ENCODE measurements around the gene IRF5.

The IRF5 gene

GRCh38 chr7:128921866-128922440 lies 15.8 kb upstream of the IRF5 start:
- no peak for DNase-seq

- no peak for DNase-seq
Measured at GRCh38 chr7:128922496-128923410, 15.0 kb upstream of the IRF5 start.

- no peak for DNase-seq
Measured at GRCh38 chr7:128923411-128923800, 14.3 kb upstream of the IRF5 start.

- DNase-seq = no peak
Measured at GRCh38 chr7:128924707-128925588, 12.8 kb upstream of the IRF5 start.

- no peak for DNase-seq
Measured at GRCh38 chr7:128928159-128928813, 9.4 kb upstream of the IRF5 start.

GRCh38 chr7:128928882-128929788 lies 8.6 kb upstream of the IRF5 start:
- DNase-seq = no peak

GRCh38 chr7:128931190-128931798 lies 6.4 kb upstream of the IRF5 start:
- no peak for DNase-seq

DNA sequence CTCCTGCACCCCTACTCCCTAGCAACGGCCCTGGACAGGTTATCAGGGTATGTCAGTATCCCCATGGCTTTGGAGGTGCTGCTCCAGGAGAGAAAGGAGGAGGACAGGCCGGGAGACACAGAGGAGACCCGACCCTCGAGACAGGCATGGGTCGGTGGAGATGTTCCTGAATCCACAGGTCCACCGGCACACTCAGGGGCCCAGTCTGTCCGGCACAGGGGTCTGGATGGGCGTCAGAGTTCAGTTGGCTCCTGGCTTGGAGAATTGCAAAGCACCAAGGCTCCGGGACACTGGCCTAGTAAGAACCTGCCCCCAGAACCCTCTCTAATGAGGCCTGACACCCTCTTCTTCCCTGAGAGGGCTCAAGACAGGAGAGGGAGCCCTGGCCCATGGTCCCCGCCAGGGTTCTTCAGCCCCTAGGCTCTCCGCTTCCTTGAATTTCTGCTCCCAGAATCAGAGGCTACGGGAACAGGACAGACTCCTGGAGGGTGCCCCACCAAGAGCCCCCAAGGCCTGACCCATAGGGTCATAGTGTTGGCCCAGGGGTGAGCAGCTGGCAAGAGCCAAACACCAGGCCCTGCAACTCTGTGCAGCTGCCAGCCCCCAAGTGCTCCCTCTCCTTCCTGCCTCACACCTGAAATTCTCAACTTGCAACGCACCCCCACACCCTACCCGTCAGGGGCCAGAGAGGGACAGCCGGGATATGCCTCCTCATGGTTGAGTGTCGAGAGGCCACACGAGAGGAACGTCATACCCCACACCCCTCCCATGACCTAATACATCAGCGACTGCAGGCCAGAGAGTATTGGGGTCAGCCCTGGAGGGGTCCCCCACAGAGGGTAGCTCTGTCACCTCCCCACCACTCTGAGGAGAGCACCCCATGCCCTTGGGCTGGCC lies 5.5 kb upstream of the IRF5 start:
- DNase-seq = no peak

- DNase-seq = no peak
Measured at GRCh38 chr7:128932862-128933179, 4.9 kb upstream of the IRF5 start.

DNA sequence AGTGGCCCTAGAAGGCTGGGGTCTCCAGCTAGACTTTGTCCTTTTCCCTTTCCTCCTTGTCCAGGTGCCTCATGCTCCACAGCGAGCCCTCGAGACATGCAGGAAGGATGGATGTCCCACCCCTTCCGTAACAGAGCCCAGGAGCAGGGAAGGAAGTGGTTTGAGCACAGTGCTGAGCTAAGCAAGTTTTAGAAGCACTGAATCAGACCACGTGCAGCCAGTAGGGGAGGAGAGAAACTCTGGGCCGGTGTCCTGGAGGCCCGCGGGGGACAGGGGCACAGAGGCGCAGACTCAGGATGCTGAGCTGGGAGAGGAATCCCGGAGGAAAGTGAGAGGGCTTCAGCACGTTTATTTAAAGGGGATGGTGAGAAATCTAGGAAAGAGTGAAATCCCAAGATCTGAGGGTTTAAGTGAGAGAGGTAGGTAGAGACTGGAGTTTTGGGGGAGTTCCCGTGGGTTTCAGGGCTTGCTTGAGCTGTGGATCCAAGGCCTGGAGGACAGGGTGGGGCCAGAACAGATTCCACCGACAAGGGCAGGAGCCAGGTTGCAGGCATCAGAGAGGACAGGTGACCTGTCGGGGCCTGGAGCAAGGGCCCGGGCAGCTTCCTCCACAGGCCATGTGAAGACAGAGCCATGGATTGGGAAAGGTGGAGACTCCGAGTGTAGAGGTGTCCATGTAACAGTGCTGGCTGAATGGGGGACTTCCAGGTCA lies 4.4 kb upstream of the IRF5 start:
- DNase-seq = no peak

GRCh38 chr7:128934361-128935341 lies 3.1 kb upstream of the IRF5 start:
- no peak for DNase-seq

GRCh38 chr7:128935342-128935730 lies 2.4 kb upstream of the IRF5 start:
- no peak for DNase-seq

DNA sequence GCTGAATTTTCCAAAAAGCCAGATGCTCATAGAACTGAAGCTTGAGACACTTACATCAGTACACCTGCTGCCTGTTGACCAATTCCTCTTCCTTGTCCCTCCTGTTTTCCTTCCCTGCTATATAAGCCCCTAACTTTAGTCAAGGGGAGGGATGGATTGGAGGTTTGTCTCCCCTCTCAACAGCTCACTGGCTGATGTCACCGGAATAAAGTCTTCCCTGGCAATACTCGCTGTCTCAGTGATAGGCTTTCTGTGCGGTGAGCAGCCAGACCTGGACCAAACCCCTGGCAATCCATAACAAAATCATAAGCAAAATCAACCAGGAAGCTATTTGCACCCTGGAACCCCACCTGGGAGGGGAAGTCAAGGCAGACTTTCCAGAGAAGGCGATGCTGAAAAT lies 929 bp upstream of the IRF5 start:
- no peak for DNase-seq

DNA sequence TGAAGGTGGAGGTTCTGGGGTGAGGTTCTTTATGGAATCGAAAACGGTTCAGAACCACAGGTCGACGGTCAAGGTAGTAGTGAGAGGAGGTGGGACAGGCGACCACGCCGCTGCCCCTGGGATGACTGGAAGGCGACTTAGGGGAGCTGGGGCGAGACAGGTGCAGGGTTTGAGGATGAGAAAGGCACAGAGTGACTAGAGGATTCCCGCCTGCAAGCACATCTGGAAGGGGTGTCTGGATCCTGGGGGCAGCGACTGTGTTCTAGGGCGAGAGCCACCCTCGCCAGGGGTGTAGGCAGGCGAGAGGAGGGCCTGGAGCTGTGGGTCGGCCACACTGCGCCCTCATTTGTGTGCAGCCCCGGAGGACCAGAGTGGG lies 468 bp upstream of the IRF5 start:
- no peak for DNase-seq

GRCh38 chr7:128938544-128939074 lies 882 bp downstream of the IRF5 start:
- peak in 2 of 3 experiments; percentile 66 to 73 for DNase-seq

DNA sequence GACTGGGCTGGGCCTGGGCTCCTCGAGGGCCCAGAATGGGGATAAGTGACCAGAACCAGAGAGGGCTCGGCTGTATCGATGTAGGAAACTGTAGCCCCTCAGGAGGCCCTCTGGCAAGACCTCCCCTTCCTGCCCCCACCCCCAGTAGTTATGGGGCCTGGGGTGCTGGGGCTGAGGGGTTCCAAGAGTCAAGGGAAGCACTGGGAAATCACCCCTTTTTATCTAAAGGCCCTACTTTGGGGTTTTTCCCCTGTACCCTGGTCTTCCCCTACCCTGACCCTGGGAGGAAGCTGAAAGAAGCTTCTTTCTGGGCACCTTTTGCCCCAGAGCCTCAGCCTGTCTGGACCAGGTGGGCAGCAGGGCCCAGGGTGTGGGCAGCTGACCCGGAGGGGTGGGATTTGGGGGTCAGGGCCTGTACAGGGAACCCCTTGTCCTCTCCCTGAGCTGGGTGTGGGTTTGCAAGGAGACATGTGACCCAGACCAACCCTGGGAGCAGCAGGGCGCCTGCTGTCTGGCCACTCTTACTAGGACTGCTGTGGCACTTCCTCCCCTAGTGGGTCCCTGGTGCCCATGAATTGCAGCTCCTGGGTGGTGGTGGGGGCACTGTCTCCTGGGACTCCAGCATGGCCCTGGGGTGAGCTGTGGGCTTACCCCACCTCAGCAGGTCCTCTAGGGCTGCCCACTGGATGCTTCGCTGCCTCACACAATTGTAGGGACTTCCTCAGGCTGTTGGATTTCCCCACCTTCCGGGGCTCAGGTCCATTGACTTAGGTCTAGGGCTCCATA lies 1.5 kb downstream of the IRF5 start:
- no peak for DNase-seq

- DNase-seq = no peak
Measured at GRCh38 chr7:128939861-128940410, 2.2 kb downstream of the IRF5 start.
